Uterus (tissue), 2 donors: ENCODE results near the gene WWOX.

Experiments used
- POLR2A ChIP-seq, 2 donors: fragments of 450-650 bp; IDR thresholded peaks; one replicate each; pipeline ENCODE4 v1.6.1; 2016; ENCODE audit warnings: antibody characterized with exemption in 2 of 2, mild to moderate bottlenecking in 1 of 2, moderate library complexity in 1 of 2
- TF ChIP-seq, protein P1 (sequence below), 4 experiments: fragments of 200-600 bp in 2 of 4; fragments of 450-650 bp in 2 of 4; sonication (generic) in 2 of 4; IDR thresholded peaks; one replicate each; pipeline ENCODE4 v1.5.1; 2016 to 2019; ENCODE audit warnings: antibody characterized with exemption in 4 of 4, mild to moderate bottlenecking in 2 of 4, moderate library complexity in 1 of 4

- TF ChIP-seq, protein P1, sequence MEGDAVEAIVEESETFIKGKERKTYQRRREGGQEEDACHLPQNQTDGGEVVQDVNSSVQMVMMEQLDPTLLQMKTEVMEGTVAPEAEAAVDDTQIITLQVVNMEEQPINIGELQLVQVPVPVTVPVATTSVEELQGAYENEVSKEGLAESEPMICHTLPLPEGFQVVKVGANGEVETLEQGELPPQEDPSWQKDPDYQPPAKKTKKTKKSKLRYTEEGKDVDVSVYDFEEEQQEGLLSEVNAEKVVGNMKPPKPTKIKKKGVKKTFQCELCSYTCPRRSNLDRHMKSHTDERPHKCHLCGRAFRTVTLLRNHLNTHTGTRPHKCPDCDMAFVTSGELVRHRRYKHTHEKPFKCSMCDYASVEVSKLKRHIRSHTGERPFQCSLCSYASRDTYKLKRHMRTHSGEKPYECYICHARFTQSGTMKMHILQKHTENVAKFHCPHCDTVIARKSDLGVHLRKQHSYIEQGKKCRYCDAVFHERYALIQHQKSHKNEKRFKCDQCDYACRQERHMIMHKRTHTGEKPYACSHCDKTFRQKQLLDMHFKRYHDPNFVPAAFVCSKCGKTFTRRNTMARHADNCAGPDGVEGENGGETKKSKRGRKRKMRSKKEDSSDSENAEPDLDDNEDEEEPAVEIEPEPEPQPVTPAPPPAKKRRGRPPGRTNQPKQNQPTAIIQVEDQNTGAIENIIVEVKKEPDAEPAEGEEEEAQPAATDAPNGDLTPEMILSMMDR (IDR thresholded peaks at IDR 0.05), result no peak
- no peak for TF ChIP-seq POLR2A (IDR thresholded peaks at IDR 0.05)
Measured at GRCh38 chr16:79128706-79129105, 1029.3 kb downstream of the WWOX start.
